ENCODE results near the gene NUDCD3.

The NUDCD3 gene

GRCh38 chr7:44411306-44411705, 79.2 kb downstream of the NUDCD3 start:
- no peak overlapping the region for H3K4me2 ChIP-seq
- no peak overlapping the region for H3K9ac ChIP-seq
- peaks cover 23 to 33% (median 31%) of the 10 kb centered on the region in 11 experiments for H3K9me3 ChIP-seq (replicated peaks in 1 of 11)
- H3K27ac ChIP-seq, result no peak overlapping the region
- no peaks in the 10 kb centered on the region for H3K27me3 ChIP-seq
- H3K4me1 ChIP-seq, result no peaks in the 10 kb centered on the region
- TF ChIP-seq Cebpa-rat (IDR thresholded peaks at IDR 0.05), result no peak
- no peak overlapping the region for H3K4me3 ChIP-seq
- peaks cover 42 to 76% (median 65%) of the 10 kb centered on the region in 11 experiments for H3K36me3 ChIP-seq
- H4K20me1 ChIP-seq, result peaks cover 5 to 63% (median 13%) of the 10 kb centered on the region in 11 experiments; a peak in 11 of 22 replicates

- Histone ChIP-seq H3K9ac (no peak overlapping the region), H3K4me3 (no peak overlapping the region), H4K20me1 (peaks cover under 1 to 58% (median 11%) of the 10 kb centered on the region in 11 experiments; a peak in 11 of 22 replicates), H3K36me3 (peaks cover 56 to 84% (median 79%) of the 10 kb centered on the region in 11 experiments), H3K27ac (no peak overlapping the region), H3K27me3 (no peaks in the 10 kb centered on the region), H3K4me1 (no peaks in the 10 kb centered on the region), H3K9me3 (replicated peaks in 1 of 11) (peaks cover 23 to 33% (median 31%) of the 10 kb centered on the region in 11 experiments), H3K4me2 (no peak overlapping the region)
- no peak for TF ChIP-seq Cebpa-rat (IDR thresholded peaks at IDR 0.05)
These were observed 81.9 kb downstream of the NUDCD3 start for GRCh38 chr7:44408596-44408995.

GRCh38 chr7:44403775-44404174, 86.7 kb downstream of the NUDCD3 start:
- H3K4me2 ChIP-seq, result no peak overlapping the region
- no peak overlapping the region for H3K27ac ChIP-seq
- H3K27me3 ChIP-seq, result no peaks in the 10 kb centered on the region
- H3K4me3 ChIP-seq, result no peak overlapping the region
- TF ChIP-seq Cebpa-rat (IDR thresholded peaks at IDR 0.05), result no peak
- H3K9me3 ChIP-seq (replicated peaks in 1 of 11), result no peaks in the 10 kb centered on the region
- no peak overlapping the region for H3K9ac ChIP-seq
- H4K20me1 ChIP-seq, result peaks cover 7 to 61% (median 27%) of the 10 kb centered on the region in 11 experiments; a peak in 19 of 22 replicates
- no peaks in the 10 kb centered on the region for H3K4me1 ChIP-seq
- peaks cover 61 to 87% (median 82%) of the 10 kb centered on the region in 11 experiments for H3K36me3 ChIP-seq

GRCh38 chr7:44403176-44403759, 87.2 kb downstream of the NUDCD3 start:
- H3K36me3 ChIP-seq, result peaks cover 66 to 91% (median 87%) of the 10 kb centered on the region in 11 experiments
- no peak overlapping the region for H3K4me2 ChIP-seq
- no peak for TF ChIP-seq Cebpa-rat (IDR thresholded peaks at IDR 0.05)
- H3K4me3 ChIP-seq, result no peak overlapping the region
- no peaks in the 10 kb centered on the region for H3K9me3 ChIP-seq (replicated peaks in 1 of 11)
- peaks cover 7 to 61% (median 29%) of the 10 kb centered on the region in 11 experiments; a peak in 19 of 22 replicates for H4K20me1 ChIP-seq
- H3K27me3 ChIP-seq, result no peaks in the 10 kb centered on the region
- H3K4me1 ChIP-seq, result no peaks in the 10 kb centered on the region
- H3K27ac ChIP-seq, result no peak overlapping the region
- H3K9ac ChIP-seq, result no peak overlapping the region

- no peak overlapping the region for H3K4me3 ChIP-seq
- H3K36me3 ChIP-seq, result peaks cover 73 to 99% (median 94%) of the 10 kb centered on the region in 11 experiments
- peaks cover 7 to 64% (median 34%) of the 10 kb centered on the region in 11 experiments; a peak in 18 of 22 replicates for H4K20me1 ChIP-seq
- H3K9me3 ChIP-seq (replicated peaks in 1 of 11), result no peaks in the 10 kb centered on the region
- no peaks in the 10 kb centered on the region for H3K4me1 ChIP-seq
- no peaks in the 10 kb centered on the region for H3K27me3 ChIP-seq
- H3K9ac ChIP-seq, result no peak overlapping the region
- H3K27ac ChIP-seq, result no peak overlapping the region
- no peak overlapping the region for H3K4me2 ChIP-seq
- no peak for TF ChIP-seq Cebpa-rat (IDR thresholded peaks at IDR 0.05)
These were observed 87.9 kb downstream of the NUDCD3 start for GRCh38 chr7:44402401-44403060.

GRCh38 chr7:44401692-44402091, 88.8 kb downstream of the NUDCD3 start:
- no peak overlapping the region for H3K4me3 ChIP-seq
- no peaks in the 10 kb centered on the region for H3K9me3 ChIP-seq (replicated peaks in 1 of 11)
- H3K27me3 ChIP-seq, result no peaks in the 10 kb centered on the region
- no peak for TF ChIP-seq Cebpa-rat (IDR thresholded peaks at IDR 0.05)
- H3K9ac ChIP-seq, result no peak overlapping the region
- no peaks in the 10 kb centered on the region for H3K4me1 ChIP-seq
- no peak overlapping the region for H3K27ac ChIP-seq
- peaks cover 4 to 62% (median 34%) of the 10 kb centered on the region in 11 experiments; a peak in 18 of 22 replicates for H4K20me1 ChIP-seq
- peaks cover 75 to 99% (median 93%) of the 10 kb centered on the region in 11 experiments for H3K36me3 ChIP-seq
- no peak overlapping the region for H3K4me2 ChIP-seq

GRCh38 chr7:44400033-44400511, 90.4 kb downstream of the NUDCD3 start:
- H3K4me2 ChIP-seq, result no peak overlapping the region
- no peaks in the 10 kb centered on the region for H3K9me3 ChIP-seq (replicated peaks in 1 of 11)
- no peak for TF ChIP-seq Cebpa-rat (IDR thresholded peaks at IDR 0.05)
- no peak overlapping the region for H3K27ac ChIP-seq
- H3K4me1 ChIP-seq, result no peaks in the 10 kb centered on the region
- no peaks in the 10 kb centered on the region for H3K27me3 ChIP-seq
- no peak overlapping the region for H3K9ac ChIP-seq
- H3K4me3 ChIP-seq, result no peak overlapping the region
- H3K36me3 ChIP-seq, result peaks cover 61 to 99% (median 91%) of the 10 kb centered on the region in 11 experiments
- H4K20me1 ChIP-seq, result peaks cover 0 to 61% (median 33%) of the 10 kb centered on the region in 11 experiments; a peak in 16 of 22 replicates

GRCh38 chr7:44398953-44399574, 91.4 kb downstream of the NUDCD3 start:
- Histone ChIP-seq H3K9ac (no peak overlapping the region), H3K27ac (no peak overlapping the region), H4K20me1 (peaks cover 0 to 52% (median 28%) of the 10 kb centered on the region in 11 experiments; a peak in 16 of 22 replicates), H3K4me2 (no peak overlapping the region), H3K9me3 (replicated peaks in 1 of 11) (no peaks in the 10 kb centered on the region), H3K4me3 (no peak overlapping the region), H3K27me3 (no peaks in the 10 kb centered on the region), H3K4me1 (no peaks in the 10 kb centered on the region), H3K36me3 (peaks cover 52 to 99% (median 89%) of the 10 kb centered on the region in 11 experiments)
- no peak for TF ChIP-seq Cebpa-rat (IDR thresholded peaks at IDR 0.05)

- TF ChIP-seq Cebpa-rat (IDR thresholded peaks at IDR 0.05), result no peak
- Histone ChIP-seq H3K9me3 (replicated peaks in 1 of 11) (no peaks in the 10 kb centered on the region), H4K20me1 (peaks cover 0 to 58% (median 28%) of the 10 kb centered on the region in 11 experiments; a peak in 16 of 22 replicates), H3K9ac (no peak overlapping the region), H3K27me3 (no peaks in the 10 kb centered on the region), H3K4me2 (no peak overlapping the region), H3K4me1 (no peaks in the 10 kb centered on the region), H3K27ac (no peak overlapping the region), H3K4me3 (no peak overlapping the region), H3K36me3 (peaks cover 50 to 99% (median 89%) of the 10 kb centered on the region in 11 experiments)
These were observed 91.9 kb downstream of the NUDCD3 start for GRCh38 chr7:44398511-44398911.
